Hippocampal formation (tissue), 2 donors: ENCODE measurements around the gene EPHB6.

Source experiments
- DNase-seq, 2 donors: peaks; one replicate each; lab custom pipeline; 2025; lab: John Stamatoyannopoulos, UW

The EPHB6 gene

DNA sequence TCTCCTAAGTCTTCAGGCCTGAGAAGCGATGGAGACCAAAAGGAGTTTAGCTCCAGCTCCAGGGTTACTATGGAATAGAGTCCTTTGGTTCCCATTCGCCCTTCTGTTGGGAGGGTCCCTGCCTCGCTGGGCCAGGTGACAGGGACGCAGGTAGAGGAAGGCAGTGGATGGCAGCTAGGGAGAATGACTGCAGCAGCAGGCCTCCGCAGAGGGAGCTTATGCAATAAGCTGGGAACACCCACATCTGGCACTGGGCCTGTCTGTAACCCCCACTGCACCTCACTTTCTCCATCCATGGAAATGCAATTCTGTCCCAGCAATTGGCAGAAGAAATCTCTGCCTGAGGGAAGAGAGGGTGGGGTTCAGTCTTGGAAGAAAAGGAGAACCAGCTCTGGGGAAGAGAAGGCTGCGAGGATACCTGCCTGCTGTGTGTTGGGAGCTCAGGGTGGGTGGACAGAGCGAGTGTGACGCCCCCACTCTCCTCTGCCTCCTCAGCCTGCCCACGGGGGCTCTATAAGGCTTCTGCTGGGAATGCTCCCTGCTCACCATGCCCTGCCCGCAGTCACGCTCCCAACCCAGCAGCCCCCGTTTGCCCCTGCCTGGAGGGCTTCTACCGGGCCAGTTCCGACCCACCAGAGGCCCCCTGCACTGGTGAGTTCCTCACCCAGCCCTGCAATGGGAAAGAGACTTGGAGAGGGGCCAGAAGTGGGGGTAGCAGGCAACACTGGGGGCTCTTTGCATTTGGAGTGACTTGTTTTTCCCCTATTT, 10.3 kb downstream of the EPHB6 start:
- DNase-seq = no peak

DNA sequence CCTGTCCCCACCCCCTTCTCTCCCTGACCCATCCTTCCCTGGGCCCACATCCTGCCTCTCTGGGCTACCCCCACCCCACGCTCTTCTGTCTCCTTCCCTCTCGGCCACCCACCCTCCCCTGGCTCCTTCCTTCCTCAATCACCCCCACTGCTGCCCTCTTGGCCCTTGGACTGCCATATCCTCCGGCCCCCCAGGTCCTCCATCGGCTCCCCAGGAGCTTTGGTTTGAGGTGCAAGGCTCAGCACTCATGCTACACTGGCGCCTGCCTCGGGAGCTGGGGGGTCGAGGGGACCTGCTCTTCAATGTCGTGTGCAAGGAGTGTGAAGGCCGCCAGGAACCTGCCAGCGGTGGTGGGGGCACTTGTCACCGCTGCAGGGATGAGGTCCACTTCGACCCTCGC, 10.9 kb downstream of the EPHB6 start:
- no peak for DNase-seq

DNA sequence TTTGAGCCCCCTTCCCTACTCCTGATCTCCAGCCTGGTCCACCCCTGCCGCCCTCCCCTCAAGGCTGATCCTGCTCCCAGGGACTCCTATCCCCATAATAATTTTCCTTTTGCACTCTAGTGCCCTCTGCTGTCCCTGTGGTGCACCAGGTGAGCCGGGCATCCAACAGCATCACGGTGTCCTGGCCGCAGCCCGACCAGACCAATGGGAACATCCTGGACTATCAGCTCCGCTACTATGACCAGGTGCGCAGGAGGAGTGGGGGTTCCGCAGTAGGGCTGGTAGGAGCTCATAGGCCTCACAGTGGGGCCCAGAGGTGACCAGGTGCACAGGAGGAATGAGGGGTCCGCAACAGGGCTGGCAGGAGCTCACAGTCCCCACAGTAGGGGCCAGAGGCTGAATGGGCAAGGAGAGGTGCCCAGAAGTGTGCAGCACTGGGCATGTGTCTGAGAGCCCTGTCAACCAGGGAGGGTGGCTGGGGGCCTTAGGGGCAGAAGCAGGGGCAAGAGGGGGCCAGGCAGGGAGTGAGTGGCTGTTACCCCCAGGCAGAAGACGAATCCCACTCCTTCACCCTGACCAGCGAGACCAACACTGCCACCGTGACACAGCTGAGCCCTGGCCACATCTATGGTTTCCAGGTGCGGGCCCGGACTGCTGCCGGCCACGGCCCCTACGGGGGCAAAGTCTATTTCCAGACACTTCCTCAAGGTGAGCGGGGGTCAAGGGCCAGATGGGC, 11.7 kb downstream of the EPHB6 start:
- DNase-seq = peak in 1 of 2 donors; percentile 7

DNA sequence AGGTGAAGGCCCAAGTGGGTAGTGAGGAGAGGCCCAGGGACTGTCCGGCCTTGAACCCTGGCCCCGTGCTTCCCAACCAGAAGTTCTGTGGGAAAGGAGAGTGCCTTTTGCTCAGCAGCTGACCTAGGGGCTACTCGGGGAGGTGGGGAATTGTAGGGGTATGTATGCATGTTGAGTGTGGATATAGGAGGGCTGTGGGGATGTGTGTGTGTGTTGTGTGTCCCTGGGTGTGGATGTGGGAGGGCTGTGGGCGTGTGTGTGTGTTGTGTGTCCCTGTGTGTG, 12.2 kb downstream of the EPHB6 start:
- DNase-seq = no peak

DNA sequence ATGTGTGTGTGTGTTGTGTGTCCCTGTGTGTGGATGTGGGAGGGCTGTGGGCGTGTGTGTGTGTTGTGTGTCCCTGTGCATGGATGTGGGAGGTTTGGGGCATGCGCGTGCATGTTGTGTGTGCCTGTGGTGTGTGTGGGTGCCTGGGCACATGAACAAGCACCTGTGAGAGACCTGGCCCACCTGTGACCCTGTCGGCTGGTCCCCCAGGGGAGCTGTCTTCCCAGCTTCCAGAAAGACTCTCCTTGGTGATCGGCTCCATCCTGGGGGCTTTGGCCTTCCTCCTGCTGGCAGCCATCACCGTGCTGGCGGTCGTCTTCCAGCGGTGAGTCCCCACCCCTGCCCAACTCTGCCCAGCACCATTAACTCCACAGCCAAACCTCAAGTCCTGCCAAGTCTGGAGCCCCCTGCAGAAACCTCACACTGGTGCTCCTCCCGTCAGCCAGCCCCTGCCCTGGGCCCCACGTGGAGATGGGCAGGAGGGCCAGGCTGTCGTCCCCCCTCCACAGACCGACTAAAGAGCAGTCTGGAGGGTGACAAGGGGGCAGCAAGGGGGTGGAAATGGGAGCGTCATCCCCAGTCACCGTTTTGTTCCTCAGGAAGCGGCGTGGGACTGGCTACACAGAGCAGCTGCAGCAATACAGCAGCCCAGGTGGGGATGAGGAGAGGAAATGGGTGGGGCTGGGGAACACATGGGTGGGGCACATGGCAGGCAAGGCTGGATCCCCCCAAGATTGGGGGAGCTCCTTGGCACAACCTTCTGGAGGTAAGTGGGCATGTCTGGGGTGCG, 12.7 kb downstream of the EPHB6 start:
- no peak for DNase-seq

DNA sequence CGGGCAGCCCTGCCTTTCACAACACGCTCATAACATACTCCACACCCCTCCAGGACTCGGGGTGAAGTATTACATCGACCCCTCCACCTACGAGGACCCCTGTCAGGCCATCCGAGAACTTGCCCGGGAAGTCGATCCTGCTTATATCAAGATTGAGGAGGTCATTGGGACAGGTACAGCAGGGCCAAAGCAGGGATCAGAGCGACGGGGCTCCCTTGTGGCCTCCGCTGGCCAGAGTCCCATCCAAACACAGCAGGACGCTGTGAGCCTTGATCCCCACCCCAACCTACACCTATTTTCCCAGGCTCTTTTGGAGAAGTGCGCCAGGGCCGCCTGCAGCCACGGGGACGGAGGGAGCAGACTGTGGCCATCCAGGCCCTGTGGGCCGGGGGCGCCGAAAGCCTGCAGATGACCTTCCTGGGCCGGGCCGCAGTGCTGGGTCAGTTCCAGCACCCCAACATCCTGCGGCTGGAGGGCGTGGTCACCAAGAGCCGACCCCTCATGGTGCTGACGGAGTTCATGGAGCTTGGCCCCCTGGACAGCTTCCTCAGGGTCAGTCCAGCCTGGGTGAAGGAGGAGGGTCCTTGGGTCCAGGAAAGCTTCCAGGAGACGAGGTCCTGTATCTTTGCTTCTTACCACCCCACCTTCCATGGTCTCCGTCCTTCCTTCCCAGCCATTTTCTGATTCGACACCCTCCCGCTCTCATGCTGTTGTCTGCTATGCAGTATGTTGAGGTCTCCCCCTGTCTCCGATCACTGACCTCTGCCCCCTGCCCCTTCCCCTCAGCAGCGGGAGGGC, 13.5 kb downstream of the EPHB6 start:
- no peak for DNase-seq

DNA sequence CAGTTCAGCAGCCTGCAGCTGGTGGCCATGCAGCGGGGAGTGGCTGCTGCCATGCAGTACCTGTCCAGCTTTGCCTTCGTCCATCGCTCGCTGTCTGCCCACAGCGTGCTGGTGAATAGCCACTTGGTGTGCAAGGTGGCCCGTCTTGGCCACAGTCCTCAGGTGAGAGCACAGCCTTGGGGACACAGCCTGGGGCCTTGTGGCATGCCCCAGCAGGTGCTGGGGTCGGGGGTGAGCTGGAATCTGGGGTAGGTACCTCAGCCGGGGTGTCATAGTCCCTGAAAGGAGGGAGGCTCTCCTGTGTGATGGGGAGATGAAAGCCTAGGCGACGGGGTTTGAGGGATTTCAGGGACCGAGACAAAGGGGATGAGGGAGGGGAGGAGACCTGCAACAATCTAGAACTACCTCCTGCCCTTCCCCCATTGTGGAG, 14.1 kb downstream of the EPHB6 start:
- DNase-seq = no peak

DNA sequence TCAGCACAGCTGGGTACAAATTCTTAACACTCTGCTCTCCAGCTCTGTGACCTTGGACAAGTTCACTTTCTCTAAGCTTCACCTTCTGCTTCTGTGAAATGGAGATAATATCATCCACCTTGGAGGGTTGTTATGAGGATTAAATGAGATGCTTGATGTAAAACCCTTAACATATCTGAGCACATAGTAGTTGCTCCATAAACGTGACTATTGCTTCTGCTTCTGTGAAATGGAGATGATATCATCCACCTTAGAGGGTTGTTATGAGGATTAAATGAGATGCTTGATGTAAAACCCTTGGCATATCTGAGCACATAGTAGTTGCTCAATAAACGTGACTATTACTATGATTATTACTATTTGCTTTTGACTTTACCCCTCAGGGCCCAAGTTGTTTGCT, 14.6 kb downstream of the EPHB6 start:
- no peak for DNase-seq

DNA sequence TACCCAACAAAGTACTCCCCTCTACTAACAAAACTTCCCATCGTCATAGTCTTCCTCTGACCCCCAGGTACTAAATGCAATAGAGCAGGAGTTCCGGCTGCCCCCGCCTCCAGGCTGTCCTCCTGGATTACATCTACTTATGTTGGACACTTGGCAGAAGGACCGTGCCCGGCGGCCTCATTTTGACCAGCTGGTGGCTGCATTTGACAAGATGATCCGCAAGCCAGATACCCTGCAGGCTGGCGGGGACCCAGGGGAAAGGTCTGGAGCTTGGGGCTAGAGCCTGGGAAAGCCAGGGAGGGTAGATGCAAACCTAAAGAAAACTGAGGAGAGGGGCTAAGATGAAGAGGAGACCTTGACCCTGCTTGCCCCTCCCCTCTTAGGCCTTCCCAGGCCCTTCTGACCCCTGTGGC, 15.3 kb downstream of the EPHB6 start:
- DNase-seq = no peak

DNA sequence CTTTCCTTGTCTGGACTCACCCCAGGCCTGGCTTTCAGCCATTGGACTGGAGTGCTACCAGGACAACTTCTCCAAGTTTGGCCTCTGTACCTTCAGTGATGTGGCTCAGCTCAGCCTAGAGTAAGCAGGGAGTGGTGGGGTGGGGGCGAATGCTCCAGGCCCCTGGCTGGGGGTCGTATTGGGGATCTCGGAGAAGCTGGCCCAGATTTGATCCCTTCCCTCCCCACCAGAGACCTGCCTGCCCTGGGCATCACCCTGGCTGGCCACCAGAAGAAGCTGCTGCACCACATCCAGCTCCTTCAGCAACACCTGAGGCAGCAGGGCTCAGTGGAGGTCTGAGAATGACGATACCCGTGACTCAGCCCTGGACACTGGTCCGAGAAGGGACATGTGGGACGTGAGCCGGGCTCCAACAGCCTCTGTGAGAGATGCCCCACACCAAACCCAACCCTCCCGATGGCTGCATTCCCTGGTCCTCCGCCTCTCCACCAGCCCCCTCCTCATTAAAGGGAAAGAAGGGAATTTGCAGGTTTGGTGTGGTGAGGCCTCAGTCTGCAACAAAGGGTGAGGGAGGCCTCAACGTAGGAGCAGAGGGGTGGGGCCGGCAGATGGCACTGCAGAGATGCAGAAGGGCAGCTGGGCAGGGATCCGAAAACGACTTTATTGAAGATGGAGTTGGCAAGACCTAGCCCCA, 15.8 kb downstream of the EPHB6 start:
- DNase-seq = no peak

DNA sequence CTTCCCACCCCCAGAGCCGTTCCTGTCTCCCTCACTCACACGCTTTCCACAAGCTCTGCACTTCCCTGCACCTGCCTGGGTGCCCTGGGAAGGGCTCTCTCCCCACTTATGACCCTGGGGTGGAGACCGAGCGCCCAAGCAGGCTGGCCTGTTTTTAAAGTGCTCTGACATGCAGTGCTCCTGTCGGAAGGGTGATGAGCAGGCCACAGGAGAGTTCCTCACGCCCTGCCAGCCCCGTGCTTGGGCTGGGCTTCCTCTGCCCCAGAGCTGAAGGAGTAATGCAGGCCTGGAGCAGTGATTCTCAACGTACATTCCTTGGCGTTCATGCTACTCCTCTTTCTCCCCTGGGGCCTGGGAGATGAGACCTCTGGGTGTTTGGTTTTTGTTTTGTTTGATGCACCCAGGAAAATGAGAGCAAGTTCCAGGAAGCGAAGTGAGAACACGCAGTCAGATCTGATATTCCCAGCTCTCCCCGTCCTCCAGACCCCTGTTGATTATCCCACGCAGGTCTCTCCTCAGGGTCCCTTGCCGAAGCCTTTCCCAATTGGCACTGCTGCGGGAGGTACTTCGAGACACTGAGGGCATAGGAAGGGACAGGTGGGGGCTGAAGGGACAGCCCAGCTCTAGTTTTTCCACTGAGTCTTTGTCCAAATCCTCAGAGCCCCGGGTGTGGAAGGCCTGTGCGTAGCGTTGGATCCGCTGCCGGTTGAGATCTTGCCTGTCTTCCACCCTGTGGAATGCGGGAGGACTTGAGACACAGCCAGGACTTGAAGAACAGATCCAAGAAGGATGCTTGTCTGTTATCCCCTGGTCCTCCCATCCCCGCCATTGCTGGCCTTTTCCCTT, 16.6 kb downstream of the EPHB6 start:
- no peak for DNase-seq

DNA sequence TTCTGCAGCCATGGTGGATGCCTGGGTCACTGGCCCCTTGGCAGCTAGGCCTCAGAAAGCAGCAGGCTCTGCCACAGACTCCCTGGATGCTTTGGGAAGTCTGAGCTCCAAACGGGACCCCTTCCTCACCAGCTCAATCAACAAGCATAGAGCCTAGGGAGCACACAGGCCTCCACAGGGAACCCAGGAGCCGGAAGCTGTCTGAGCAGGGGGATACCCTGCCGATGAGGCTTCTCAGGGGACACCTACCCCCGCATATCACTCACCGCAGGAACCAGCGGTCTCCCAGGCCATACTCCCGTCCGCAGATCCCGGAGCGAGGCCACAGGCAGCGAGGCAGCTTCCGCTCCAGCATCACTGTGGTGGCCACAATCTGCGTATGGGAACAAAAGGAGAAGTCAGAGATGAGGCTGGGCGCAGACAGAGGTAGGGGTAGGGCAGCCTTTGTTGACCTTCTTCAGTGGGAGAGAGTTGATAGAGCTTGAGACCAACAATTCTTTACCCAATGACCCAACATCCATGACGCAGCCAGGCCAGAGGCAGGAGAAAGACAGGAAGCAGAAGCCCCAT, 17.3 kb downstream of the EPHB6 start:
- no peak for DNase-seq

DNA sequence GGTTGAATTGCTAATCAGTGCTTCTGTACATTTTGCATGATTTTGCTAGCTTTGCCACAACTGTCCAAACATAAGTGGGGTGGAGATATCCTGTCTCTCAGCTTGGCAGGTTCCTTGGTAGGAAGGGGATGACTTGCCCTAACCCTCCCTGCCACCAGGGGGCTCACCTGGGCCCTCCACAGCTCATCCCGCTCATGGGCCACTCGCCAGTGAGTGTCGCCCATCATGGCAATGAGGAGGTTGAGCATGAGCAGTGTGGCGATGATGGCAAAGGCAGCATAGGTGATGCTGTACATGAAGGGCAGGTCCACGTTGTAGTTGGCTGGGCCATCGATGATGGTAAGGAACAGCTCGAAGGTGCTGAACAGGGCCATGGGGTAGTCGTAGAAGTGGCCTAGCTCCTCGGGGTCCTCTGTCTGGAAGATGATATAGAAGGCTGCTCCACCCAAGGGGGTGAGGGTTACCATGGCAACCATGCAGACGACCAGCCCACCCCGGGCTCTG, 18.5 kb downstream of the EPHB6 start:
- DNase-seq = no peak

DNA sequence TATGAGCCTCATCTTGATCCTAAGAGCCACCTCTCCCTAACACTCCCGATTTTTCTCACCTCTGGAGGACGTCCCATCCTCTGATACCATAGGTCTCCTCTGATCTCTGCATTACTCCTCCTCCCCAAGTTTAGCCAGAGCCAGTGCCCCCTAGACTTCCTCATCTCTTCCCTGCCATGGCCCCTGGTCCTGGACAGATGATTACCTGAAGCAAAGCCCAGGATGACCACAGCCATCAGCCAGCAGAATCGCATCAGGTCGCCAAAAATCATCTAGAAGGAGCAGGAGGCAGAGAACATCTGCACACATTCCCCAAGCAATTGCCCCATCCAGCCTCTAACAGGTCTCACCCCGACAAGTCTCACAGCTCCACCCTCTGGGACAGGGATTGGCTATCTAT, 19.0 kb downstream of the EPHB6 start:
- DNase-seq = no peak

DNA sequence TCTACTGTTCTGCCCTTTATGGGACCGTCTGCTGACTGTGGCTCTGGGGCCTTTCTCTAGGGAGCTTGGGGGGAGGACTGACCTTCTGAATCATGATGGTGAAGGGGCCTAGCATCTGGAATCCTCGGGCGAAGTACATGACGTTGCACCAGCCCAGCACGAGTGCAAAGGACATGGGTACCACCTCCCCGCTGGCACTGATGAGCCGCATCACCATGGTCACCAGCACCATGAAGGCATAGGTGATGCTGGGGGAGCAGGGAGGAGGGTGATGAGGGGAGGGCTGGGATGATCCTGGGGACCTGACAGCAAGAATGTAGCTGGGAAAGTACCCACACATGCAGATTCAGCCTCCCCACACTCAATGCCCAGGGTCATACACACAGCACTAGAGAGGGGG, 19.5 kb downstream of the EPHB6 start:
- DNase-seq = no peak

DNA sequence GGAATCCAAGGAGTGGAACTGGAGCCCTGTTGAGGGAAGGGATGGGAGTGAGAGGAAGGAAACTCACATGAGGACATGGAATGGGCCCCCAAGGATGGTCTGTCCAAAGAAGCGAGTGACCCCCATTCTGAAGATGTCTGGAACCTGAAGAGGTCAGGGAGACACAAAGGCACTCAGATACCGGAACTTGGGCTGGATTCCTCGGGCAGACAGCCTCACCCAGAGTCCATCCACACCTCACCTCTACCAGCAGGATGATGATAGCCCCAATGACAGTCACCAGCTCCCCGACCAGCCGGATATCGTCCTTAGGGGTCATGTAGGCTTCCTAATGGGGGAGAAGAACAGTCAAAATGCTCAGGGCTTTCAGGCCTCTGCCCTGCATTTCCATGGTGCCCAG, 20.0 kb downstream of the EPHB6 start:
- DNase-seq = no peak

DNA sequence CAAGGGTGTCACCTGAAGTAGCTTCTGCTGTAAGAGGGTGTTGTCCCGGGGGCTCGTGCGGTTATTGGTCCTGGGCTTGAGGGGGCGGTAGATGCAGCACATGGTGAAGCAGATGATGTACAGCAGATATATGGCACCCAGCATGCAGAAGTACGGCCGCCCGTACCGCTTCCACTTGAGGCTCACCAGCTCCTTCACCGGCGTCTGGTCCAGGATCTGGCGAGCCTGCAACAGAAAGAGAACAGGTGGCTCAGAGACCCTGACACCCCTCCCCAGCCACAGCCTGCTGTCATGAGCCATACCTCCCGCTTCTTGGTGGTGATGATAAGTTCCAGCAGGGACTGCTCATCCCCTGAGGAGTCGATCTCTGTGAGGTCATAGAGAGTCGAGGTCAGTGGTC, 20.6 kb downstream of the EPHB6 start:
- DNase-seq = no peak

DNA sequence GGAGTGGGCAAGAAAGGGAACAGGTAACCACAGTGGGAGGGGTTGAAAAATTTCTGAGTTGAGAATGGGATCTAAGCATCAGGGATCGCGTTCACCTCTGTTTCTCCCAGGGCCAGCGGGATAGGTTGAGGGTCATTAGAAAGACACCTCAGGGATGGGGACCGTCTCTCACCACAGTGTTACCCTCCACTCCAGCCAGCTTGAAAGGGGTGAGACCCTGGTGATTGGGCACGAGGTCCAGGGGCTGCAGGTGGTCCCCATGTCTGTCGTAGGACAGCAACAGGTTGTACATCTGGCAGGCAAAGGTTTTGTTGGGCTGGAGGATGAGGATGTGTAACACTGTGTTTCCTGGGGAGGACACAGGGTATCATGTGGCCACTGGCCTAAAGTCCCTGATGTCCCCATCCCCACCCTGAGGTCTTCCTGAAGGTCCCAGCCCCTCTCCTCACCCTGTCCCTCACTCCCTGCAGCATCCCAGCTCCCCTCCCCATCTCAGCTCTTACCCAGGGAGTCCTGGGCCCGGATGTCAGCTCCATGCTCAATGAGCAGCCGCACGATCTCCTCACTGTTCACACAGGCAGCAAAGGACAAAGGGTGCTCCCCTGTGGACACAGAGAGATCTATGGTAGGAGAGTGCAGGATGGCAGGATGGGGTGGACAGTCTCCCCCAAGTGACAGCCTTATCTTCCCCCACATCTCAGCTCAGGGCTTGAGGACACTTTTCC, 21.5 kb downstream of the EPHB6 start:
- DNase-seq = no peak
